ENCODE measurements around the gene KRTAP12-2.
"Not testable (repeated sequence)": the region's sequence is repeated elsewhere in the genome, so short reads cannot be mapped to it uniquely, and the experiment has no call there.

Gene KRTAP12-2

DNA sequence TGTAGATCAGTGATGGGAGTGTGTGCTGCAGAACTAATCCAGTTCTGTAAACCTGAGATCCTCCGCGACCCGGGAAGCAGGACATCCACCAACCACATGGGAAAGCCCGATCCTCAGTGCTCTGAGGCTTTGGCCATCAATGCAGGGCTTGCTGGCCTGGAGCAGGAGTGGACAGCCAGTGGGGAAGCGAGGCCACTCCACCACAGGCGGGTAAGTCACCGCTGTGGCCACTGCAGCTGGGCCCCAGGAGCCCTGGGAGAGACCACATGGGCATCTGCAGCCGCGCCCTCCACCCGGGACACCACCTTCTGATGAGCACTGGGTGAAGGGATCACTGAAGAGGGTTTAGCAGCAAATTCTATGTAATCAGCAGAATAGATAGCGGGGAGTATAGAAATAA lies 14.4 kb upstream of the KRTAP12-2 start:
- POLR2A ChIA-PET: no interaction called here
- no peak for DNase-seq (ENCODE audit: low read depth, low spot score)
- CTCF ChIA-PET: no interaction called here
- H3K4me3 ChIP-seq (ENCODE audit: low read depth, low read length): no peak overlapping the region
- TF ChIP-seq, protein P1, sequence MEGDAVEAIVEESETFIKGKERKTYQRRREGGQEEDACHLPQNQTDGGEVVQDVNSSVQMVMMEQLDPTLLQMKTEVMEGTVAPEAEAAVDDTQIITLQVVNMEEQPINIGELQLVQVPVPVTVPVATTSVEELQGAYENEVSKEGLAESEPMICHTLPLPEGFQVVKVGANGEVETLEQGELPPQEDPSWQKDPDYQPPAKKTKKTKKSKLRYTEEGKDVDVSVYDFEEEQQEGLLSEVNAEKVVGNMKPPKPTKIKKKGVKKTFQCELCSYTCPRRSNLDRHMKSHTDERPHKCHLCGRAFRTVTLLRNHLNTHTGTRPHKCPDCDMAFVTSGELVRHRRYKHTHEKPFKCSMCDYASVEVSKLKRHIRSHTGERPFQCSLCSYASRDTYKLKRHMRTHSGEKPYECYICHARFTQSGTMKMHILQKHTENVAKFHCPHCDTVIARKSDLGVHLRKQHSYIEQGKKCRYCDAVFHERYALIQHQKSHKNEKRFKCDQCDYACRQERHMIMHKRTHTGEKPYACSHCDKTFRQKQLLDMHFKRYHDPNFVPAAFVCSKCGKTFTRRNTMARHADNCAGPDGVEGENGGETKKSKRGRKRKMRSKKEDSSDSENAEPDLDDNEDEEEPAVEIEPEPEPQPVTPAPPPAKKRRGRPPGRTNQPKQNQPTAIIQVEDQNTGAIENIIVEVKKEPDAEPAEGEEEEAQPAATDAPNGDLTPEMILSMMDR (IDR thresholded peaks at IDR 0.05; ENCODE audit: insufficient read depth, low read length, missing control alignments): no peak

DNA sequence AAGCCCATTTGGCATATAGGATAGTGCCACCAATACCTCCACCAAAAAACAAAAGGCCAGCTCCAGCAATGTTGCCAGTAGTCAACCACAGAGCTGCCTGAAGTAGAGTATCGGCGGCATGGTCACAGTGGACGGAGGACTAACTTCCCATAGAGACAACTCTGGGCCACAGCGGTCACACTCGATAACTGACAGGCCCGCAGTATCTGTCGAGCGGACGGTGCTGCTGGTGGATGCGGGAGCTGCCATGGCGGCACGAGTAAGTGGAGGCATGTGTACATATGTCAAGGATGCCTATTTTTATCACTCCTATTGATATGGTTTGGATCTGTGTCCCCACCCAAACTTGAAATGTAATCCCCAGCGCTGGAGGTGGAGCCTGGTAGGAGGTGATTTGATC lies 11.2 kb upstream of the KRTAP12-2 start:
- TF ChIP-seq, protein P1 (IDR thresholded peaks at IDR 0.05; ENCODE audit: insufficient read depth, low read length, missing control alignments): no peak
- no peak for DNase-seq (ENCODE audit: low read depth, low spot score)
- no peak overlapping the region for H3K4me3 ChIP-seq (ENCODE audit: low read depth, low read length)
- POLR2A ChIA-PET: no interaction called here
- CTCF ChIA-PET: no interaction called here

DNA sequence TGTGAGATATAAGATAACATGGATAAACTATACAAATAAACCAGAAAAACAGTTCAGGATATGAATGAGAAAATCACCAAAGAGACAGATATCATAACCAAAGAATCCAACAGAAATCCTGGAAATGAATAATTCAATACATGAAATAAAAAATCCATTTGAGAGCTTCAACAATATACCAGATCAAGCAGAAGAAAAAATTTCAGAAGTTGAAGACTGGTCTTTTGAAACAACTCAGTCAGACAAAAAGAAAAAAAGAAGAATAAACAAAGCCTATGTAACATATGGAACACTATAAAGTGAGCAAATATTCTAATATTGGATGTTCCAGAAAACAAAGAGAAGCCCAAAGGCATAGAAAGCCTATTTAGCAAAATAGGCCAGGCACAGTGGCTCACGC lies 5.2 kb upstream of the KRTAP12-2 start:
- ChIA-PET POLR2A (no interaction called here), CTCF (no interaction called here)
- TF ChIP-seq, protein P1 (IDR thresholded peaks at IDR 0.05; ENCODE audit: insufficient read depth, low read length, missing control alignments): no peak
- H3K4me3 ChIP-seq (ENCODE audit: low read depth, low read length): no peak overlapping the region
- DNase-seq (ENCODE audit: low read depth, low spot score): no peak

DNA sequence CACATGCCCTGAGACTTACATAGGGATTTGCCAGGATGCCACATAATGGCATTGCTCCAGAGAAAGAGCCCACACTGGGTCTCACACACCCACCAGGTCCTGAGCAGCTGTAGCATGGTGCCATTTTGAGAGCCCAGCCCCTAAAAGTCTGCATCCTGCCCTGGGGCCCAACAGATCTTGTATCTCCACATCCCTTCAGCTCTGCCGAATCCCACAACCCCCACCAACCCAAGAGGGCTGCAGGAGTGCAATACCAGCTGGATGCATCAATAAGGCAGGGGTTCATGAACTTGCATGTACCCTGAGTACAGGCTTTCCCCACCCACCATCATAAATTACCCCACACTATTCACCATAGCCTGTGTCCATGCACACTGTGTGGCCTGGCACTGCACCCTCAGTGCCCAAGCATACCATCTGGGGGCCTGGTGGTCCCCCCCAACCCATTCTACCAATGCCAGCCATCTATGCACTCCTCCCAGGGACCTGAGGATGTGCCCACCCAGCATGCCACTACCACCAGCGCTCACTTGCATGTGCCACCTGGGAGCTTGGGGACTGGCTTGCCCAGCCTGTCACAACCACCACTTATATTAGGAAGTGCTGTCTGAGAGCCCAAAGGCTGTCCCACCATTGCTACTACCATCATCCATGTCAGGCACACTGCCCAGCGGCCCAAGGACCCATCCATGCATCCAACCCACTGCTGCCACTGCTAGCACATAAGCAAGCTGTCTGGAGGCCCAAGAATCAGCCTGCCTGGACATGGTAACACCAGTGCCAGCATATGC lies 4.1 kb upstream of the KRTAP12-2 start:
- no peak overlapping the region for H3K4me3 ChIP-seq (ENCODE audit: low read depth, low read length)
- TF ChIP-seq, protein P1 (IDR thresholded peaks at IDR 0.05; ENCODE audit: insufficient read depth, low read length, missing control alignments): no peak
- POLR2A ChIA-PET: no interaction called here
- no peak for DNase-seq (ENCODE audit: low read depth, low spot score)
- CTCF ChIA-PET: no interaction called here

DNA sequence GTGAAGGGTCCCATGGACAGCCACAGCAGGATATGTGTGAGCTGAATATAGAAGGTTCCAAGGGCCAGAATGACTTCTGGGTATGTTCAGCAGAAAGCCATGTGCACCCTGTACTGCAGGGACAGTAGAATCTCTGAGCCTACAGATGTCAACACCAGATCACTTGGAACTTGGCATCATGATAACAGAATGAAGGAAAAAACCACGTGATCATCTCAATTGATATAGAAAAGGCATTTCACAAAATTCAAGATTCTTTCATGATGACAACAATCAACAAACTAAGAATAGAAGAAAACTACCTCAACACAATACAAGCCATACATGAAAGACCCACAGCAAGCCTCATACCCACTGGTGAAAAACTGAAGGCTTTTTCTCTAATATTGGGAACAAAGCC lies 885 bp upstream of the KRTAP12-2 start:
- DNase-seq (ENCODE audit: low read depth, low spot score): no peak
- CTCF ChIA-PET: no interaction called here
- POLR2A ChIA-PET: no interaction called here
- TF ChIP-seq, protein P1 (IDR thresholded peaks at IDR 0.05; ENCODE audit: insufficient read depth, low read length, missing control alignments): no peak
- no peak overlapping the region for H3K4me3 ChIP-seq (ENCODE audit: low read depth, low read length)

DNA sequence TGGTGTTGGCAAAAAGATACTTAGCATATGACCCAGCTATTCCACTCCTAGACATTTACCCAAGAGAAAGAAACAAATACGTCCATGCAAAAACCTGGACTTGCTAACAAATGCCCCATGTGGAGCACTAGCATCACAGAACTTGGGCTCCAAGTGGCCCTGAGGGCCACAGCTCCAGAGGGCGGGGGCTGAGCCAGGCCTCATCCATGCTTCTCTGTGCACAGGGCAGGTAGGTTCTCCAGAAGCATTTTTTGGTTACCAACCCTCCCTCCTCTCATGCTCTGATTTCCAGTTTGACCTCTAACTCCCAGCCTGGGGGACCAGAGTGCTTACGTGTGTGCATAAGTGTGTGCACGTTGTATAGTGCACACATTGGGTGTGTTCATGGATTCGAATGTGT lies 2.0 kb downstream of the KRTAP12-2 start:
- CTCF ChIA-PET: interaction anchor here (1.1 kb wide), 1 partner anchor 129 kb away, joined by 3 read pairs; no protein-coding TSS in a partner anchor
- DNase-seq (ENCODE audit: low read depth, low spot score): no peak
- H3K4me3 ChIP-seq (ENCODE audit: low read depth, low read length): no peak overlapping the region
- POLR2A ChIA-PET: no interaction called here
- TF ChIP-seq, protein P1 (IDR thresholded peaks at IDR 0.05; ENCODE audit: insufficient read depth, low read length, missing control alignments): no peak

DNA sequence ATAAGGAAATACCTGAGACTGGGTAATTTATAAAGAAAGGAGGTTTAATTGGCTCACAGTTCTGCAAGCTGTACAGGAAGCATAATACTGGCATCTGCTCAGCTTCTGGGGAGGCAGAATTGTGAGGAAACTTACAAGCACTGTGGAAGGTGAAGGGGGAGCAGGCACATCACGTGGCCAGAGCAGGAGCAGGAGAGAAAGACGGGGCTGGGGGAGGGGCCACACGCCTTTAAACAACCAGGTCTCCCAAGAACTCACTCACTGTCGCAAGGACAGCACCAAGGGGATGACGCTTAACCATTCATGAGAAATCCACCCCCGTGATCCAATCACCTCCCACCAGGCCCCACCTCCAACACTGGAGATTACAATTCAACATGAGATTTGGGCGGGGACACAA lies 5.2 kb downstream of the KRTAP12-2 start:
- POLR2A ChIA-PET; H3K4me3 ChIP-seq (ENCODE audit: low read depth, low read length); CTCF ChIA-PET; DNase-seq (ENCODE audit: low read depth, low spot score): not testable (repeated sequence)
